ENCODE measurements around the gene SRGAP3.

The SRGAP3 gene

DNA sequence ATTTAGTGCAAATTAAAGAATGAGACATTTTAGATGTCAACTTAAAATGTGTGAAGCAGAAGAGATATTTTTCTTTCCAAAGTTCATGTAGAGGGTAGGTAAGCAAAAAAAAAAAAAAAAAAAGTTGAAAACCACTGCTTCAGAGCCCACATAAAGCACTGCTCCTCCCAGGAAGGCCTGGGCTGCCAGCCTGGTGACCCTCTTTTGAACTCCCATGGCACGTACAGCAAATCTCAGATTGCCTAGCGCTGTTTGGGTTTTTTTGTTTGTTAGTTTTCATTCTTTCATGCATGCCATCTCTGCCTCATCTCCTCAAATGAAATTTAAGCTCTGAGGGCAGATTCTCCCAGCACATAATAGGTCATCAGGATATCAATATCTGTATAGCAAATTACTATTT lies 120.1 kb downstream of the SRGAP3 start:
- Histone ChIP-seq H3K27ac (ENCODE audit: low read depth, low read length) (no peak overlapping the region), H3K4me3 (ENCODE audit: low read depth, low read length) (no peak overlapping the region), H3K27me3 (ENCODE audit: control insufficient read depth, insufficient read depth, low read length) (peaks cover 2% of the 10 kb centered on the region; the same call in 1 of the 2 replicates), H3K9me3 (ENCODE audit: control insufficient read depth, insufficient read depth, low read depth, low read length) (no peaks in the 10 kb centered on the region), H3K4me1 (ENCODE audit: control insufficient read depth, insufficient read depth, low read length) (peaks cover 16% of the 10 kb centered on the region; the same call in 1 of the 2 replicates), H3K9ac (ENCODE audit: low read length) (no peak overlapping the region), H3K36me3 (ENCODE audit: control insufficient read depth, insufficient read depth, low read length) (no peaks in the 10 kb centered on the region)

DNA sequence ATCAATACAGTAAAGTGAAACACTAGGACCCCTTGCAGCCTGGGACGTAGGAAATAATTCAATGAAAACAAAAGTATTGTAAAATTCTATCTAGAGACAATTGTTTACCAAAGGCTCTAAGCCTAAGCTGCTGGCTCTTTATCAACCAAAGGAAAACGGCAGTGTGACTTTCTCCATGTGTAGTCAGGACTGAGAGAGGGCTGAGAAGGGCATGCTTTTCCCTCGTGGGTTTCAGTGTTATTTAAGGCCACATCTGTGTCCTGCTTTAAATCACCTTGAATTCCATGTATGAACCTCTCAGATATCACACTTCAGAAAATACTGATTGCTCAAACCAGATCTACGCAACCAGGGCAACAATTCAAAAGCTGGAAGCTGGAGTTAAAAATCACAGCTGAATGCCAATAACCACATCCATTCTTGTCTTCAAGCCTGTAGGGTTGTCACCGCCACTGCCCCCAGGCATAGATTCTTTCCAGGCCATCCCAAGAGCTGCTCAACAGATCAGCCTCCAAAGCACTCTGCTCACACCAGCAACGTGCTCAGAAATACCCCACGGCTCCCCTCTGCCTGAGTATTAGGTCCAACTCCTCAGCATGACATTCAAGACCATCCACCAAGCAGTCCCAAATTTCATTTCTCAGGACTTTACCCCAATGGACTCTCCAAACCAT lies 124.0 kb downstream of the SRGAP3 start:
- Histone ChIP-seq H3K27me3 (ENCODE audit: control insufficient read depth, insufficient read depth, low read length) (no peaks in the 10 kb centered on the region), H3K9ac (ENCODE audit: low read length) (no peak overlapping the region), H3K4me3 (ENCODE audit: low read depth, low read length) (no peak overlapping the region), H3K4me1 (ENCODE audit: control insufficient read depth, insufficient read depth, low read length) (peaks cover 22% of the 10 kb centered on the region; the same call in 1 of the 2 replicates), H3K9me3 (ENCODE audit: control insufficient read depth, insufficient read depth, low read depth, low read length) (no peaks in the 10 kb centered on the region), H3K36me3 (ENCODE audit: control insufficient read depth, insufficient read depth, low read length) (no peaks in the 10 kb centered on the region), H3K27ac (ENCODE audit: low read depth, low read length) (no peak overlapping the region)

DNA sequence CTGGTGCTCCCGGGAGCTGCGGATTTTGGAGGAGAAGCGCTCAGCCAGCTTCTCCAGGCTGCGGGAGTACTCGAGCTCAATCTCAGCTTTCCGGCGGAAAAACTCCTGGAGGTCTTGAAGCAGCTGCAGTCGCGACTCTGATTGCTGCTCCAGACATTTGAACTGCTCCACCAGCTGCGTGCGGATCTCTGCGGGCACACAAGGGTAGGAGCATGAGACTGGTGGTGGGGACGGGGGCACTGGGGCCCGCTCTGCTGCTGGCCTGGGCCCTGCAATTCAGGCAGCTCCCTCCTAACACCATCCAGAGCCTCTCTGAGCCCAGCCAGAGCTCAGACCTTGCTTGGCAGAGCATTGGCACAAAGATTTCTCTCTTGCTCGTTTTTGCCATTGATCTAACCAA lies 124.7 kb downstream of the SRGAP3 start:
- Histone ChIP-seq H3K27me3 (ENCODE audit: control insufficient read depth, insufficient read depth, low read length) (no peaks in the 10 kb centered on the region), H3K4me3 (ENCODE audit: low read depth, low read length) (no peak overlapping the region), H3K9me3 (ENCODE audit: control insufficient read depth, insufficient read depth, low read depth, low read length) (no peaks in the 10 kb centered on the region), H3K36me3 (ENCODE audit: control insufficient read depth, insufficient read depth, low read length) (no peaks in the 10 kb centered on the region), H3K27ac (ENCODE audit: low read depth, low read length) (no peak overlapping the region), H3K9ac (ENCODE audit: low read length) (no peak overlapping the region), H3K4me1 (ENCODE audit: control insufficient read depth, insufficient read depth, low read length) (peaks cover 22% of the 10 kb centered on the region; the same call in 1 of the 2 replicates)

DNA sequence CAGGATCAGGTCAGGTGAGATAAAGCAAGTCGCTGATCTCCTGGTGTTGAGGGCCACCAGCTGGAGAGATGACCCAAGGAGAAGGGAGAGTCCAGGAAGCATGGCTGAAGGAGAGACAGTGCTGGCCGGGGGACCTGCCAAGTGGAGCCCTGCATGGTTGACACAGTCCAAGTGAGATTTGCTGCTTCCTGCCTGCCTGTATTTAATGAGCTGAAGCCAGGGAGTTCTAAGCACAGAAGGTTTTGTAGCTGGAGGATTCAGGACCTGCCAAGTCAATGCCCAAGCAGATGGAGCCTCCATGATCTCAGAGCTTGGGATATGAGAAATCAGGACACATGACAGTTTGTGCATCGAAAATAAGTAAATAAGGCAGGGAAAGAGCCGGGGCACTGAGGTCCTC lies 125.6 kb downstream of the SRGAP3 start:
- Histone ChIP-seq H3K4me3 (ENCODE audit: low read depth, low read length) (no peak overlapping the region), H3K9me3 (ENCODE audit: control insufficient read depth, insufficient read depth, low read depth, low read length) (no peaks in the 10 kb centered on the region), H3K27ac (ENCODE audit: low read depth, low read length) (no peak overlapping the region), H3K9ac (ENCODE audit: low read length) (no peak overlapping the region), H3K36me3 (ENCODE audit: control insufficient read depth, insufficient read depth, low read length) (no peaks in the 10 kb centered on the region), H3K27me3 (ENCODE audit: control insufficient read depth, insufficient read depth, low read length) (no peaks in the 10 kb centered on the region), H3K4me1 (ENCODE audit: control insufficient read depth, insufficient read depth, low read length) (peaks cover 22% of the 10 kb centered on the region; the same call in 1 of the 2 replicates)

DNA sequence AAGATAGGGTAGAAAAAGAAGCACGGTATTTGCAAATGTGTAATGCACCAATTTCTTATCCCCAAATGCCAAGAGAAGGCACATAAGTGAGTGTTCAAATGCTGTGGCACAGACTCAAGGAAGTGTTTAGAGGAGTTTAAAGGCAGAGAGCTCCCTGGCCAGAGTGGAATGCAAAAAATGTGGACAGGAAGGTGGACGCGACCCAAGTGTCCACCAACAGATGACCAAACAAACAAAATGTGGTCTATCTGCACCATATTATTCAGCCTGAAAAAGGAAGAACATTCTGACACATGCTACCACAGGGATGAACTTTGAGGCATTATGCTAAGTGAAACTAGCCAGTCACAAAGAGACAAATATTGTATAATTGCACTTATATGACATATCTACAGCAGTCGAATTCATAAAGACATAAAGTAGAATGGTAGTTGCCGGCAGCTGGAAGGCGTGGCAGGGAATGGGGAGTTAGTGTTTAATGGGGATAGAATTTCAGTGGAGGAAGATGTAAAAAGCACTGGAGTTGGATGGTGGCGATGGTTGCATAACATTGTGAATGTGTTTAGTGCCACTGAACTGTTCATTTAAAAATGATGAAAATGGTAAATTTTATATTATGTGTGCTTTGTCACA lies 126.6 kb downstream of the SRGAP3 start:
- Histone ChIP-seq H3K27me3 (ENCODE audit: control insufficient read depth, insufficient read depth, low read length) (no peaks in the 10 kb centered on the region), H3K4me3 (ENCODE audit: low read depth, low read length) (no peak overlapping the region), H3K27ac (ENCODE audit: low read depth, low read length) (no peak overlapping the region), H3K9me3 (ENCODE audit: control insufficient read depth, insufficient read depth, low read depth, low read length) (no peaks in the 10 kb centered on the region), H3K9ac (ENCODE audit: low read length) (no peak overlapping the region), H3K36me3 (ENCODE audit: control insufficient read depth, insufficient read depth, low read length) (no peaks in the 10 kb centered on the region), H3K4me1 (ENCODE audit: control insufficient read depth, insufficient read depth, low read length) (peaks cover 22% of the 10 kb centered on the region; the same call in 1 of the 2 replicates)

DNA sequence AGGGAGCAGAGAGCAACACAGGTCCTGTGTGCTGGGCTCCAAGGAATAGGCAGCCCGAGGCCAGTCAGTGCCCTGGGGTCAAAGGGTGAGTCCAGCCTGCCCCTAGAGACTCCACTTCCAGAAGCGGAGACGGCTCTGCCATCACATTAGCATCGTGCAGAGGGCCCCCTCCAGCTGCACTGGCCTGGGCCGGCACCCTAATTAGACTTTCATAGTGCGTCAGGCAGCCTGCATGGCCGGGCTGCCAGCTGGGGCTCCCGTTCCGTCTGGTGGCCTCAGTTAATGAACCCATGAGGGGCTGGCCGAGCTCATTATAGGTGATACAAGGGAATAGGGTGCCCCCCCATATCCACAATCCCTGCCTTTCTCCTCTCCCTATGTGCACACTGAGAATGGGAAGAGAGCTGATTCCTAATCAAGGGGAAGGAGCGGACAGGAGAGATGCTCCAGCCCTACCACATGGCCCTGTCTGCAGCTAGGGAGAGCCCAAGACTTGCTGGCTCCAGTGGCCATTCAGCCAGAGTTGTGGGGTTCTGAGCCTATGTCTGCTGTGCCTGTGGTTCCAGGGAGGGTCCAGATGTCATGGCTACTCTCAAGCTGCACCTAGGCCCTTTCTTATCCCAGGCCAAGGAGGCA lies 128.0 kb downstream of the SRGAP3 start:
- Histone ChIP-seq H3K9me3 (ENCODE audit: control insufficient read depth, insufficient read depth, low read depth, low read length) (no peaks in the 10 kb centered on the region), H3K9ac (ENCODE audit: low read length) (no peak overlapping the region), H3K27me3 (ENCODE audit: control insufficient read depth, insufficient read depth, low read length) (no peaks in the 10 kb centered on the region), H3K27ac (ENCODE audit: low read depth, low read length) (no peak overlapping the region), H3K4me1 (ENCODE audit: control insufficient read depth, insufficient read depth, low read length) (peaks cover 22% of the 10 kb centered on the region; the same call in 1 of the 2 replicates), H3K4me3 (ENCODE audit: low read depth, low read length) (no peak overlapping the region), H3K36me3 (ENCODE audit: control insufficient read depth, insufficient read depth, low read length) (no peaks in the 10 kb centered on the region)

DNA sequence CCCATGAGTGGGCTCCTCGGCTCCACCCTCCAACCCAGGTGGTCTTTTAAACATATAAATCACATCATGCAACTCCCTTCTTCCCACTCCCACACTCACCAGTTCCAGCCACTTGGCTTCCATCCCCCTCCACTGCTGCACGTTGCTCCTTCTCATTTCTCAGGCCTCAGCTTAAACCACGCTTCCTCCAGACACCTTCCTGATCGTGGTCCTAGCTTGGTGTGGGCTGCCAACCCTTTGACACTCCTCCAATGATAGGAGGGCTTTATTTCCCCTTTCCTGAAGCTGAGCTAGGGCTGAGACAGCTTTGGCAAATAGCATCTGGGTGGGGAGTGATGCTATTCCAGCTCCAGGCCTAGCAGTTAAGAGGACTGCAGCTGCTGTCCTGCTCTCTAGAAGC lies 130.1 kb downstream of the SRGAP3 start:
- H3K27me3 ChIP-seq (ENCODE audit: control insufficient read depth, insufficient read depth, low read length) = no peaks in the 10 kb centered on the region
- peaks cover 5% of the 10 kb centered on the region; the same call in 1 of the 2 replicates for H3K4me1 ChIP-seq (ENCODE audit: control insufficient read depth, insufficient read depth, low read length)
- H3K9ac ChIP-seq (ENCODE audit: low read length) = no peak overlapping the region
- no peaks in the 10 kb centered on the region for H3K9me3 ChIP-seq (ENCODE audit: control insufficient read depth, insufficient read depth, low read depth, low read length)
- H3K36me3 ChIP-seq (ENCODE audit: control insufficient read depth, insufficient read depth, low read length) = no peaks in the 10 kb centered on the region
- no peak overlapping the region for H3K27ac ChIP-seq (ENCODE audit: low read depth, low read length)
- no peak overlapping the region for H3K4me3 ChIP-seq (ENCODE audit: low read depth, low read length)

DNA sequence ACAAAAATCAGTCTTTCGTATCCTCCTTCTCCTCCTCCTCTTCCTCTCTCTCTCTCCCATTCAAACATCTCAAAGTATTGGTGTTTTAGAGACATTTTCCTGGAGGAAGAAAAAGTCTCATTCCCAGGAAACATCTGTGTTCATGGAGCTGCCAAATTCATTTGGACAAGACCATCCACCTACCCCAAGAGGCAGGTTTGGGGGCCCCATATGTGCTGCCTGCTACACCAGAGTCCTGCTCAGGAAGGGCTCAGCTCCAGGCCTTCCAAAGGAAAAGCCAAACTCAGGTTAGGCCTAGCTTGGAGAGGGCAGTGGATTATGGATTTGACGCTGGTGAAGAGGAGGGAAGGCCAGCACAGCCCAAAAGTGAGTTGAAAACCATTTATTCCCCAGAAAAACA lies 131.2 kb downstream of the SRGAP3 start:
- Histone ChIP-seq H3K36me3 (ENCODE audit: control insufficient read depth, insufficient read depth, low read length) (no peaks in the 10 kb centered on the region), H3K27ac (ENCODE audit: low read depth, low read length) (no peak overlapping the region), H3K9me3 (ENCODE audit: control insufficient read depth, insufficient read depth, low read depth, low read length) (peaks cover 3% of the 10 kb centered on the region; the same call in 1 of the 2 replicates), H3K9ac (ENCODE audit: low read length) (no peak overlapping the region), H3K4me1 (ENCODE audit: control insufficient read depth, insufficient read depth, low read length) (no peaks in the 10 kb centered on the region), H3K27me3 (ENCODE audit: control insufficient read depth, insufficient read depth, low read length) (no peaks in the 10 kb centered on the region), H3K4me3 (ENCODE audit: low read depth, low read length) (no peak overlapping the region)

DNA sequence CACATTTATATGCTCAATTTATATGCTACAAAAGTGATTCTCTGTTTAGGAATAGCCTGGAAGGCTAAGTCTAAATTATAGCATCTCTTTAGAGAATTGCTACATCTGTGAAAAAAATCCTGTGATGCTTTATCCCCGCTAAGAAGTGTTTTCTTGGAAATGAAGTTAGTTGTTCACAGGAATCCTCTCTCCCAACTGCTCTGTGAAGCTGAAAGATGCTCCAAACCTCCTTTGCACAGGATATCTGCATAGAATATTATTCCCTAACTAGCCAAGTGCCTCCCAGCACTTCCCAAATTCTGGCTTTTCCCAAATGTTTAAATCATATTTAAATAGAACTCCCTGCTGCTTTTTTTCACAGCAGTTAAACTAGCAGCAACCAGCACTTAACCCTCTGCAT lies 132.2 kb downstream of the SRGAP3 start:
- Histone ChIP-seq H3K27ac (ENCODE audit: low read depth, low read length) (no peak overlapping the region), H3K9ac (ENCODE audit: low read length) (no peak overlapping the region), H3K9me3 (ENCODE audit: control insufficient read depth, insufficient read depth, low read depth, low read length) (peaks cover 7% of the 10 kb centered on the region), H3K27me3 (ENCODE audit: control insufficient read depth, insufficient read depth, low read length) (no peaks in the 10 kb centered on the region), H3K36me3 (ENCODE audit: control insufficient read depth, insufficient read depth, low read length) (no peaks in the 10 kb centered on the region), H3K4me1 (ENCODE audit: control insufficient read depth, insufficient read depth, low read length) (no peaks in the 10 kb centered on the region), H3K4me3 (ENCODE audit: low read depth, low read length) (no peak overlapping the region)

DNA sequence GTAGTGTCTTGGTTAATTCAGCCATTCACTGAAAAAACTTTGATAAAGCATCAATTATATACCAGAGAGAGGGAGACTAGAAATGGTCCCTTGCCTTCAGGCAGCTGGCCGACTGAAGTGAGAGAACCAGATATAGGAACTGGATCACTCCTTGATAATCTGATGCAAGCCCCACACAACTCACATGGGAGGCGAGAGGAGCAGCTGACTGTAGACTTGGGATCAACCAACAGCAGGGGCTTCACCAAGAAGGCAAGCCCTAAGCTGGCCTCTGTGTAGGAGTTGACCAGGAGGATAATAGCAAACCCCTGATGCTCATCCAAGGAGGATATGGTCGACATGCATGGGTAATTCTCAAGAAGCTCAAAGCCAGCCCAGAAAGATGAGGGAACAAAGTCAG lies 133.1 kb downstream of the SRGAP3 start:
- Histone ChIP-seq H3K9me3 (ENCODE audit: control insufficient read depth, insufficient read depth, low read depth, low read length) (peaks cover 7% of the 10 kb centered on the region), H3K4me3 (ENCODE audit: low read depth, low read length) (no peak overlapping the region), H3K36me3 (ENCODE audit: control insufficient read depth, insufficient read depth, low read length) (no peaks in the 10 kb centered on the region), H3K4me1 (ENCODE audit: control insufficient read depth, insufficient read depth, low read length) (0 out of 2 replicates have a peak, but pooled peaks cover 4% of the 10 kb centered on the region), H3K27me3 (ENCODE audit: control insufficient read depth, insufficient read depth, low read length) (no peaks in the 10 kb centered on the region), H3K9ac (ENCODE audit: low read length) (no peak overlapping the region), H3K27ac (ENCODE audit: low read depth, low read length) (no peak overlapping the region)

DNA sequence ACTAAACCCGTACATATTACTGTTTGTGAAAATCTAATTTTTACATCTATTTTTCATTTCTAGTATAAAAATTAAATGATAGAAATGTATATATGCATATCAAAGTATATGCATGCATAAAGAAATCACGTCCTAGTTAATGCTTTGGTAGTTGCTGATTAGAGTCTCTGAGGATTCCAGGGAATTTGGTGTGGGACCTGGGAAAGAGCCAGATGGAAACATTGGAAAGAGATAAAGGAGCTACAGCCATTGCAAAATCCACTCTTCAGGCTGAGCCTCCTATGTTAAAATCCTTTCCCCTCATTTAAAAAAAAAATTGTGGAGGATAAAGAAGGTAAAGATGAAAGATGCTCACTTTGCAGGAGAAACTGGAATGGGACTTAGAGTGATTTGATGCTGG lies 134.1 kb downstream of the SRGAP3 start:
- H3K4me3 ChIP-seq (ENCODE audit: low read depth, low read length) = no peak overlapping the region
- 0 out of 2 replicates have a peak, but pooled peaks cover 4% of the 10 kb centered on the region for H3K4me1 ChIP-seq (ENCODE audit: control insufficient read depth, insufficient read depth, low read length)

More for the DNA sequence above, 134.1 kb downstream of the SRGAP3 start:
- H3K9ac ChIP-seq (ENCODE audit: low read length) = no peak overlapping the region
- H3K36me3 ChIP-seq (ENCODE audit: control insufficient read depth, insufficient read depth, low read length) = no peaks in the 10 kb centered on the region
- H3K9me3 ChIP-seq (ENCODE audit: control insufficient read depth, insufficient read depth, low read depth, low read length) = peaks cover 7% of the 10 kb centered on the region
- no peaks in the 10 kb centered on the region for H3K27me3 ChIP-seq (ENCODE audit: control insufficient read depth, insufficient read depth, low read length)
- no peak overlapping the region for H3K27ac ChIP-seq (ENCODE audit: low read depth, low read length)

Data from HUES6 (cell line).